ENCODE data around the gene IL34.
"Not testable (repeated sequence)": the region's sequence is repeated elsewhere in the genome, so short reads cannot be mapped to it uniquely, and the experiment has no call there.

The IL34 gene

GRCh38 chr16:70634861-70635260 lies 11.5 kb upstream of the IL34 start:
- peaks cover 2% of the 10 kb centered on the region for H3K9me3 ChIP-seq (ENCODE audit: control insufficient read depth, low read depth, low read length)
- no peaks in the 10 kb centered on the region for H3K27me3 ChIP-seq (ENCODE audit: control insufficient read depth, insufficient read depth, low read length)
- no peak overlapping the region for H3K4me3 ChIP-seq (ENCODE audit: low read length)
- no peaks in the 10 kb centered on the region for H3K36me3 ChIP-seq (ENCODE audit: control insufficient read depth, low read depth, low read length)
- peaks cover 11% of the 10 kb centered on the region for H3K4me1 ChIP-seq (ENCODE audit: control insufficient read depth, low read depth, low read length)
- no peak overlapping the region for H3K9ac ChIP-seq (ENCODE audit: low read length)
- no peak overlapping the region for H3K27ac ChIP-seq (ENCODE audit: low read length)

GRCh38 chr16:70635336-70636016 lies 10.9 kb upstream of the IL34 start:
- H3K27me3 ChIP-seq (ENCODE audit: control insufficient read depth, insufficient read depth, low read length), result no peaks in the 10 kb centered on the region
- H3K4me1 ChIP-seq (ENCODE audit: control insufficient read depth, low read depth, low read length), result peaks cover 11% of the 10 kb centered on the region
- no peak overlapping the region for H3K9ac ChIP-seq (ENCODE audit: low read length)
- H3K4me3 ChIP-seq (ENCODE audit: low read length), result no peak overlapping the region
- H3K9me3 ChIP-seq (ENCODE audit: control insufficient read depth, low read depth, low read length), result peaks cover 2% of the 10 kb centered on the region
- no peak overlapping the region for H3K27ac ChIP-seq (ENCODE audit: low read length)
- H3K36me3 ChIP-seq (ENCODE audit: control insufficient read depth, low read depth, low read length), result no peaks in the 10 kb centered on the region

- Histone ChIP-seq H3K4me1 (ENCODE audit: control insufficient read depth, low read depth, low read length) (peaks cover 6% of the 10 kb centered on the region), H3K27me3 (ENCODE audit: control insufficient read depth, insufficient read depth, low read length) (no peaks in the 10 kb centered on the region), H3K9ac (ENCODE audit: low read length) (no peak overlapping the region), H3K9me3 (ENCODE audit: control insufficient read depth, low read depth, low read length) (no peaks in the 10 kb centered on the region), H3K4me3 (ENCODE audit: low read length) (no peak overlapping the region), H3K36me3 (ENCODE audit: control insufficient read depth, low read depth, low read length) (no peaks in the 10 kb centered on the region), H3K27ac (ENCODE audit: low read length) (no peak overlapping the region)
Observed at GRCh38 chr16:70638814-70639792, 7.3 kb upstream of the IL34 start.

- Histone ChIP-seq H3K36me3 (ENCODE audit: control insufficient read depth, low read depth, low read length) (no peaks in the 10 kb centered on the region), H3K9ac (ENCODE audit: low read length) (no peak overlapping the region), H3K27ac (ENCODE audit: low read length) (no peak overlapping the region), H3K27me3 (ENCODE audit: control insufficient read depth, insufficient read depth, low read length) (no peaks in the 10 kb centered on the region), H3K9me3 (ENCODE audit: control insufficient read depth, low read depth, low read length) (no peaks in the 10 kb centered on the region), H3K4me3 (ENCODE audit: low read length) (no peak overlapping the region), H3K4me1 (ENCODE audit: control insufficient read depth, low read depth, low read length) (no peaks in the 10 kb centered on the region)
Observed at GRCh38 chr16:70642633-70643032, 3.7 kb upstream of the IL34 start.

GRCh38 chr16:70643264-70643663 lies 3.1 kb upstream of the IL34 start:
- H3K4me1 ChIP-seq (ENCODE audit: control insufficient read depth, low read depth, low read length); H3K36me3 ChIP-seq (ENCODE audit: control insufficient read depth, low read depth, low read length); H3K4me3 ChIP-seq (ENCODE audit: low read length); H3K9ac ChIP-seq (ENCODE audit: low read length); H3K27ac ChIP-seq (ENCODE audit: low read length); H3K9me3 ChIP-seq (ENCODE audit: control insufficient read depth, low read depth, low read length); H3K27me3 ChIP-seq (ENCODE audit: control insufficient read depth, insufficient read depth, low read length): not testable (repeated sequence)

GRCh38 chr16:70644763-70645597 lies 1.4 kb upstream of the IL34 start:
- Histone ChIP-seq H3K36me3 (ENCODE audit: control insufficient read depth, low read depth, low read length) (no peaks in the 10 kb centered on the region), H3K27me3 (ENCODE audit: control insufficient read depth, insufficient read depth, low read length) (no peaks in the 10 kb centered on the region), H3K4me1 (ENCODE audit: control insufficient read depth, low read depth, low read length) (no peaks in the 10 kb centered on the region), H3K9me3 (ENCODE audit: control insufficient read depth, low read depth, low read length) (no peaks in the 10 kb centered on the region), H3K4me3 (ENCODE audit: low read length) (no peak overlapping the region), H3K9ac (ENCODE audit: low read length) (no peak overlapping the region), H3K27ac (ENCODE audit: low read length) (no peak overlapping the region)

- H3K4me3 ChIP-seq (ENCODE audit: low read length), result no peak overlapping the region
- no peaks in the 10 kb centered on the region for H3K4me1 ChIP-seq (ENCODE audit: control insufficient read depth, low read depth, low read length)
- H3K9ac ChIP-seq (ENCODE audit: low read length), result no peak overlapping the region
- H3K36me3 ChIP-seq (ENCODE audit: control insufficient read depth, low read depth, low read length), result no peaks in the 10 kb centered on the region
- no peak overlapping the region for H3K27ac ChIP-seq (ENCODE audit: low read length)
- H3K27me3 ChIP-seq (ENCODE audit: control insufficient read depth, insufficient read depth, low read length), result no peaks in the 10 kb centered on the region
- H3K9me3 ChIP-seq (ENCODE audit: control insufficient read depth, low read depth, low read length), result no peaks in the 10 kb centered on the region
Observed at GRCh38 chr16:70647441-70648359, 1.3 kb downstream of the IL34 start.

- Histone ChIP-seq H3K27me3 (ENCODE audit: control insufficient read depth, insufficient read depth, low read length) (no peaks in the 10 kb centered on the region), H3K4me3 (ENCODE audit: low read length) (no peak overlapping the region)
Observed at GRCh38 chr16:70648606-70649005, 2.2 kb downstream of the IL34 start.

GRCh38 chr16:70649300-70649699 lies 2.9 kb downstream of the IL34 start:
- Histone ChIP-seq H3K27ac (ENCODE audit: low read length) (no peak overlapping the region), H3K9ac (ENCODE audit: low read length) (no peak overlapping the region), H3K4me3 (ENCODE audit: low read length) (no peak overlapping the region), H3K27me3 (ENCODE audit: control insufficient read depth, insufficient read depth, low read length) (no peaks in the 10 kb centered on the region), H3K36me3 (ENCODE audit: control insufficient read depth, low read depth, low read length) (no peaks in the 10 kb centered on the region), H3K9me3 (ENCODE audit: control insufficient read depth, low read depth, low read length) (no peaks in the 10 kb centered on the region), H3K4me1 (ENCODE audit: control insufficient read depth, low read depth, low read length) (peaks cover 3% of the 10 kb centered on the region)

More at GRCh38 chr16:70648606-70649005, 2.2 kb downstream of the IL34 start:
- H3K36me3 ChIP-seq (ENCODE audit: control insufficient read depth, low read depth, low read length), result no peaks in the 10 kb centered on the region
- H3K27ac ChIP-seq (ENCODE audit: low read length), result no peak overlapping the region
- H3K9ac ChIP-seq (ENCODE audit: low read length), result no peak overlapping the region
- H3K9me3 ChIP-seq (ENCODE audit: control insufficient read depth, low read depth, low read length), result no peaks in the 10 kb centered on the region
- H3K4me1 ChIP-seq (ENCODE audit: control insufficient read depth, low read depth, low read length), result no peaks in the 10 kb centered on the region

GRCh38 chr16:70650216-70650615 lies 3.9 kb downstream of the IL34 start:
- H3K27ac ChIP-seq (ENCODE audit: low read length), result no peak overlapping the region

More at GRCh38 chr16:70650216-70650615, 3.9 kb downstream of the IL34 start:
- H3K9me3 ChIP-seq (ENCODE audit: control insufficient read depth, low read depth, low read length), result no peaks in the 10 kb centered on the region
- H3K36me3 ChIP-seq (ENCODE audit: control insufficient read depth, low read depth, low read length), result no peaks in the 10 kb centered on the region
- H3K4me3 ChIP-seq (ENCODE audit: low read length), result no peak overlapping the region
- H3K9ac ChIP-seq (ENCODE audit: low read length), result no peak overlapping the region
- H3K4me1 ChIP-seq (ENCODE audit: control insufficient read depth, low read depth, low read length), result peaks cover 3% of the 10 kb centered on the region
- no peaks in the 10 kb centered on the region for H3K27me3 ChIP-seq (ENCODE audit: control insufficient read depth, insufficient read depth, low read length)

All from iPS-18a (cell line).